ENCODE results near the gene CDKN2AIPNL. TPM values are rescaled to one million over a fixed set of nuclear protein-coding genes. Genes with fewer than 3 reads are reported as not detected.

The CDKN2AIPNL gene
- polyA plus RNA-seq (2013, experiment 1 of 2): 46.3 TPM
- polyA plus RNA-seq (2013, experiment 2 of 2): 48.0 TPM

DNA sequence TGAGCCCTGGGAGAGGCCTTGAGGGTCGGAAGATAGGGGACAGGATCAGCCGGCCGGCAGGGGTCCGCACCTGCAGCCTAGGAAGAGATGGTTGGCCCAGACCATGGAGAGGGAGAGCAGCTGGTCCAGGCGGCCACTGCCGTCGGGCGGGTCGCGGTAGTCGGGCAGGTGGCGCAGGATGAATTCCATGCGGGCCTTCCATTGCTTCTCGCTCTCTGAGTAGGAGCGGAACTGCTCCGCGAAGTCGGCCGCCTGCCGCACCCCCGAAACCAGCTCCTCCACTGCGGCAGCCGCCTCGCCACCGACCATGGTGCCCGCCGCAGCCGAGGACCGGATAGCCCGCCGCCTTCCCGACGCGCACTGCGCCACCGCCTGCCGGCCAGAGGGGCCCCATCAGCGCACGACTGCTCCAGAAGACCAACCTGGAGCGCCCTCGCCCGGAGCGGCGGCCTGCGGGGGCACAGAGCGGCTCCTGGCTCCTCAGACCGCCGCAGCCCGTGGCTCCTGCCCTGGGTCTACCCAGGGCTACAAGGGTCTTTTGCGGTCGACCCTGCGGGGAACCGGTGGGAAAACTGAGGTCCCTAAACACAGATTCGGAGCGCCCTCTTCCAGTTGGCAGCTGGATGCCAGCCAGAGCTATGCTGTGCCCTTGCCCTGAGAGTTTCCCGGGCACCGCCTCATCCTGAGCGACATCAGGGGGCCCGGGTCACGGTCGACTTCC lies at the start of gene CDKN2AIPNL:
CDKN2AIPNL (minus strand) TSS at position 336 of the 721 bp plus-strand sequence; CDS start at position 309, 27 bp downstream.
- peak within 1 kb of the TSS; percentile 80 for H3K4me3 ChIP-seq (ENCODE audit: extremely low read depth, insufficient read depth, low read length, poor library complexity, severe bottlenecking)
- H3K36me3 ChIP-seq (ENCODE audit: control insufficient read depth, insufficient read depth, low read length): peaks cover 27% of the 10 kb centered on the region
- no peaks in the 10 kb centered on the region for H3K9me3 ChIP-seq (ENCODE audit: control insufficient read depth, low read length)
- 6 to 7% methylated on average over 58 to 60 of the region's 61 CpGs for WGBS, 2 experiments (ENCODE audit: insufficient coverage in 2 of 2)
- peaks cover 7% of the 10 kb centered on the region for H3K4me1 ChIP-seq (ENCODE audit: control insufficient read depth, insufficient read depth, low read length, poor library complexity, severe bottlenecking)
- no peak within 1 kb of the TSS for H3K27ac ChIP-seq (ENCODE audit: low read depth, low read length, severe bottlenecking)

GRCh38 chr5:134460551-134460950 lies 48.9 kb upstream of the CDKN2AIPNL start:
- Histone ChIP-seq H3K4me3 (ENCODE audit: extremely low read depth, insufficient read depth, low read length, poor library complexity, severe bottlenecking) (no peak overlapping the region), H3K36me3 (ENCODE audit: control insufficient read depth, insufficient read depth, low read length) (no peaks in the 10 kb centered on the region), H3K4me1 (ENCODE audit: control insufficient read depth, insufficient read depth, low read length, poor library complexity, severe bottlenecking) (peaks cover 12% of the 10 kb centered on the region), H3K27ac (ENCODE audit: low read depth, low read length, severe bottlenecking) (no peak overlapping the region), H3K9me3 (ENCODE audit: control insufficient read depth, low read length) (no peaks in the 10 kb centered on the region)
- WGBS, 2 experiments (ENCODE audit: insufficient coverage in 2 of 2): 89 to 99% methylated on average over 7 of the region's 8 CpGs

- H3K4me3 ChIP-seq (ENCODE audit: extremely low read depth, insufficient read depth, low read length, poor library complexity, severe bottlenecking): no peak overlapping the region
- no peak overlapping the region for H3K27ac ChIP-seq (ENCODE audit: low read depth, low read length, severe bottlenecking)
- no peaks in the 10 kb centered on the region for H3K9me3 ChIP-seq (ENCODE audit: control insufficient read depth, low read length)
- WGBS, 2 experiments (ENCODE audit: insufficient coverage in 2 of 2): 100% methylated on average over 1 of the region's 1 CpG; no CpG with 5 or more reads in 1 of the 2 experiments
- H3K4me1 ChIP-seq (ENCODE audit: control insufficient read depth, insufficient read depth, low read length, poor library complexity, severe bottlenecking): peaks cover 6% of the 10 kb centered on the region
- H3K36me3 ChIP-seq (ENCODE audit: control insufficient read depth, insufficient read depth, low read length): no peaks in the 10 kb centered on the region
Measured at GRCh38 chr5:134459491-134459890, 47.8 kb upstream of the CDKN2AIPNL start.

DNA sequence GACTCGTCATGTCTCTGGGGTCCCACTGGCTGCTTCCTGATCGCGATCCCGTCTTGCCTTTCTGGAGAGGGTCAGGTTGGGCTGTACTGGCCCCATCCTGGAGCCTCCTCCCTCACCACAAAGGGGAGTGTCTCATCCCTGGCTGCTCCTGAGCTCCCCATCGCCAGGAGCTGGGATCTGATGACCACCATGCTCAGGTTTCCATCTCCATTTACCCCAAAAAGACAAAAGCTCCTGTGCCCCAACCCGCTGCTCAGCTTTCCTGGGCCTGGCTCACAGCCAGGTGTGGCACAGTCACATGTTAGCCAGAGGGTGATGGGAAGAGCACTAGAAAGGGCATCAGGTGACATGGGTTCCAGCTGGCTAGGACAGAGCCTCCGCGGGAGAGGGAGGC lies 47.3 kb upstream of the CDKN2AIPNL start:
- H3K4me3 ChIP-seq (ENCODE audit: extremely low read depth, insufficient read depth, low read length, poor library complexity, severe bottlenecking): no peak overlapping the region
- peaks cover 5% of the 10 kb centered on the region for H3K4me1 ChIP-seq (ENCODE audit: control insufficient read depth, insufficient read depth, low read length, poor library complexity, severe bottlenecking)
- no peaks in the 10 kb centered on the region for H3K36me3 ChIP-seq (ENCODE audit: control insufficient read depth, insufficient read depth, low read length)
- 94 to 96% methylated on average over 5 of the region's 8 CpGs for WGBS, 2 experiments (ENCODE audit: insufficient coverage in 2 of 2)
- H3K27ac ChIP-seq (ENCODE audit: low read depth, low read length, severe bottlenecking): no peak overlapping the region
- no peaks in the 10 kb centered on the region for H3K9me3 ChIP-seq (ENCODE audit: control insufficient read depth, low read length)

DNA sequence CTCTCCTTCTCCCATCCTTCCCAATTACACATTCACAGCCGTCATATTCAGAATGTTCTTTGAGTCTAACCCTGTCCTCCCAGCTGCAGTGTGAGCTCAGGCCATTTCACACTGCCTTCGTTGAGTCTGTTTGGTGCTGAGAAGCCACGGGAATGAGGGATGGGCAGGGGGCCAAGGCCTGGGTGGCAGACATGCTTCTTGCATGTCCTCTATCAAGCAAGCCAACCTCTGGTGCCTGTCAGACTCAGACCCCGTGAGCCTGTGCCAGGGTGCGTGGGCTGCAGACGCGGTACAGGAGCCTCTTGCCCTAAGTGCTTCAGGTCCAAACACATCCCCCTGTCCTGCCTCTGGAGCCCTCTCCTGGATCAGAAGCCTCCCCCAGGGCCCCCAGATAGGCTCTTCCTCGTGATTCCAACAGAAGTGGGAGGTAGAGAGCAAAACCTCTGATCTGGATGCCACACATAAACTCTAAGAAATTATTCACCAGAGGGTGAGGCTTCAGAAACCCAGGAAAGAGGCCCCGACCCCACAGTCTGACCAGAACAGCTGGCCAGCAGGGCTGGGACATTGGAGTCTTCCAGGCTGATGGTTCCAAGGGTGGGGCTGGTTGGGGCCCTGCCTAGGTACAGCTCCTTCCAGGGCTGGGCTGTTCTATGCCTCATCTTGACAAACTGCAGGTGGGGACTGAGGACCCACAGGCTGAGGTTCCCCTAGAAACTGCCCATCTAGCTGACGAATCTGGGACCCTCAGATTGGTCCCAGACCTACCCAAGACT lies 46.7 kb upstream of the CDKN2AIPNL start:
- H3K27ac ChIP-seq (ENCODE audit: low read depth, low read length, severe bottlenecking): no peak overlapping the region
- H3K9me3 ChIP-seq (ENCODE audit: control insufficient read depth, low read length): no peaks in the 10 kb centered on the region
- no peaks in the 10 kb centered on the region for H3K36me3 ChIP-seq (ENCODE audit: control insufficient read depth, insufficient read depth, low read length)
- H3K4me3 ChIP-seq (ENCODE audit: extremely low read depth, insufficient read depth, low read length, poor library complexity, severe bottlenecking): no peak overlapping the region
- no peaks in the 10 kb centered on the region for H3K4me1 ChIP-seq (ENCODE audit: control insufficient read depth, insufficient read depth, low read length, poor library complexity, severe bottlenecking)
- WGBS, 2 experiments (ENCODE audit: insufficient coverage in 2 of 2): 94 to 95% methylated on average over 8 of the region's 10 CpGs

GRCh38 chr5:134457801-134458200 lies 46.1 kb upstream of the CDKN2AIPNL start:
- Histone ChIP-seq H3K4me3 (ENCODE audit: extremely low read depth, insufficient read depth, low read length, poor library complexity, severe bottlenecking) (no peak overlapping the region), H3K9me3 (ENCODE audit: control insufficient read depth, low read length) (no peaks in the 10 kb centered on the region), H3K27ac (ENCODE audit: low read depth, low read length, severe bottlenecking) (no peak overlapping the region), H3K4me1 (ENCODE audit: control insufficient read depth, insufficient read depth, low read length, poor library complexity, severe bottlenecking) (no peaks in the 10 kb centered on the region), H3K36me3 (ENCODE audit: control insufficient read depth, insufficient read depth, low read length) (no peaks in the 10 kb centered on the region)
- WGBS, 2 experiments (ENCODE audit: insufficient coverage in 2 of 2): 84 to 85% methylated on average over 3 of the region's 3 CpGs

DNA sequence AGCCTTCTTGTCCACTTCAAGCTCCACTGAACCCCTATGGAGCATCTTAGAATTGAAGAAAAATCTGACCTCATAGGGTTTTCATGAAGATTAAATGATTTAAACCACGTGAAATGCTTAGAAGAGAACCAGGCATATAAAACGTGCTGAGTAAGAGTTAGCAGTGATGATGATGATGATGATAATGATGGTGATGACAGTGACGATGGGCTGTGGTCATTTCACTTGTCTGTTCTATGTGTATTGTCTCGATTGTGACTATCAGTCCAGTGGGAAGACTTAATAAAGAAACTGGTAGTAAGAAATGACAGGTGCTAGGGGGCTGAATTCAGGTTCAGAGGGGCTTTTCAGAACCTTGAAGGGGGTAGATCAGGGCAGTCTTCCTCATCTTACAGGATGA lies 45.1 kb upstream of the CDKN2AIPNL start:
- 81 to 91% methylated on average over 3 to 4 of the region's 4 CpGs for WGBS, 2 experiments (ENCODE audit: insufficient coverage in 2 of 2)
- no peaks in the 10 kb centered on the region for H3K9me3 ChIP-seq (ENCODE audit: control insufficient read depth, low read length)
- no peaks in the 10 kb centered on the region for H3K36me3 ChIP-seq (ENCODE audit: control insufficient read depth, insufficient read depth, low read length)
- no peak overlapping the region for H3K27ac ChIP-seq (ENCODE audit: low read depth, low read length, severe bottlenecking)
- peaks cover 6% of the 10 kb centered on the region for H3K4me1 ChIP-seq (ENCODE audit: control insufficient read depth, insufficient read depth, low read length, poor library complexity, severe bottlenecking)
- no peak overlapping the region for H3K4me3 ChIP-seq (ENCODE audit: extremely low read depth, insufficient read depth, low read length, poor library complexity, severe bottlenecking)

DNA sequence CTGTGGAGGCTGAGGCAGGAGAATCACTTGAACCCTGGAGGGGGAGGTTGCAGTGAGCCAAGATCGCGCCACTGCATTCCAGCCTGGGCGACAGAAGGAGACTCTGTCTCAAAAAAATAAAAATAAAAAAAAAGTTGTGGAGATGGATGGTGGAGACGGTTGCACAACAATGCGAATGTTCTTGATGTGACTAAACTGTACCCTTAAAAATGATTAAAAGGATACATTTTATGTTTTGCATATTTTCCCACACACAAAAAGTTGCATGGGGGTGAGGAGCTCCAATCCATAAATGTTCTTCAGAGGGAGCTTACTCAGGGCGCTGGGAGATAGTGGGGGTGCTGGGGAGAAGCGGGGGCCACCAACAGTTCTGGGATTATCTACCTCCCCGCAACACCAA lies 43.8 kb upstream of the CDKN2AIPNL start:
- peaks cover 12% of the 10 kb centered on the region for H3K4me1 ChIP-seq (ENCODE audit: control insufficient read depth, insufficient read depth, low read length, poor library complexity, severe bottlenecking)
- H3K9me3 ChIP-seq (ENCODE audit: control insufficient read depth, low read length): no peaks in the 10 kb centered on the region
- H3K4me3 ChIP-seq (ENCODE audit: extremely low read depth, insufficient read depth, low read length, poor library complexity, severe bottlenecking): no peak overlapping the region
- WGBS, 2 experiments (ENCODE audit: insufficient coverage in 2 of 2): 100% methylated on average over 2 of the region's 8 CpGs; no CpG with 5 or more reads in 1 of the 2 experiments
- H3K27ac ChIP-seq (ENCODE audit: low read depth, low read length, severe bottlenecking): no peak overlapping the region
- no peaks in the 10 kb centered on the region for H3K36me3 ChIP-seq (ENCODE audit: control insufficient read depth, insufficient read depth, low read length)

DNA sequence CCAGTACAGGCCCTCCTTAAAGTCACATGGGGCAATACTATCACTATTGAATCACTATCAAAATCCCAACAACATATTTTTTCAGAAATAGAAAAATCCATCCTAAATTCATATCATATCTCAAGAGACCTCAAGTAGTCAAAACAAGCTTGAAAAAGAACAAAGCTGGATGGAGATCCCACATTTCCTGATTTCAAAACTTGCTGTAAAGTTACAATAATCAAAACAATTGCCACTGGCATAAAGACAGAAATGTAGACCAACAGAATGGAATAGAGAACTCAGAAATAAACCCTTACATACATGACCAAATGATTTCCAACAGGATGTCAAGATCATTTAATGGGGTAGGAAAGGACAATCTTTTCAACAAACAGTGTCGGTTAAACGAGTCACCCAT lies 41.3 kb upstream of the CDKN2AIPNL start:
- Histone ChIP-seq H3K36me3 (ENCODE audit: control insufficient read depth, insufficient read depth, low read length) (no peaks in the 10 kb centered on the region), H3K27ac (ENCODE audit: low read depth, low read length, severe bottlenecking) (no peak overlapping the region), H3K4me1 (ENCODE audit: control insufficient read depth, insufficient read depth, low read length, poor library complexity, severe bottlenecking) (peaks cover 12% of the 10 kb centered on the region), H3K4me3 (ENCODE audit: extremely low read depth, insufficient read depth, low read length, poor library complexity, severe bottlenecking) (no peak overlapping the region), H3K9me3 (ENCODE audit: control insufficient read depth, low read length) (no peaks in the 10 kb centered on the region)
- WGBS, 2 experiments (ENCODE audit: insufficient coverage in 2 of 2): no CpG with 5 or more reads among the region's 2 CpGs

DNA sequence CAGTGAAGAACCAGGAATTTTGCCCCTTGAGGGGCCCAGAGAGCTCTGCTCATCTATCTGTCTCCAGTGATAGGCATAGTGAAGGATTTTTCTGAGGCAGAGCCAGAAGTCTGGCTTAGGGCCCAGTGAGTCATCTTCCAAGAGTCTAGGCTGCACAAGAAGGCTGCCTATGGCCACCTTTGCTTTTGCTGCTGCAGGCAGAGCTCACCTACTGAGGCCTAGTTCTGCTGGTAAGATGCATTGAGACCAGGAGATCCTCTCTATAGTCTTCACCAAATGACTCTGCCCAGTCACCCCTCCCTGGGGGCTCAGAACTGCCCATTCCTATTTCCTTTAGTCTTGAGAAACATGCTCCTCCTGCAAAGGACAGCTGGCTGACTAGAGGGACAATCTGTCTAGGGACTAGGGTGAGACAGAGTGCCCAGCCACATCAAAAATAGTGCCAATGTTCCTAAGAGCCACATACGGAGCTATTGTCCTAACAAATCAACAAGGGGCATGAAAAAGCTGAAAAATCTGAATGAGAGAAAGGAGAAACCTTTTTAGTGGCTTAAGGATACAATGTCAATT lies 40.3 kb upstream of the CDKN2AIPNL start:
- Histone ChIP-seq H3K4me3 (ENCODE audit: extremely low read depth, insufficient read depth, low read length, poor library complexity, severe bottlenecking) (no peak overlapping the region), H3K36me3 (ENCODE audit: control insufficient read depth, insufficient read depth, low read length) (no peaks in the 10 kb centered on the region), H3K9me3 (ENCODE audit: control insufficient read depth, low read length) (no peaks in the 10 kb centered on the region), H3K27ac (ENCODE audit: low read depth, low read length, severe bottlenecking) (peak overlapping the region; percentile 57), H3K4me1 (ENCODE audit: control insufficient read depth, insufficient read depth, low read length, poor library complexity, severe bottlenecking) (peaks cover 12% of the 10 kb centered on the region)
- 60% methylated on average over 1 of the region's 1 CpG; no CpG with 5 or more reads in 1 of the 2 experiments for WGBS, 2 experiments (ENCODE audit: insufficient coverage in 2 of 2)
